GM21717 (cell line): Measurements from ENCODE around the gene ACAA2.

ENCODE experiments used
- ATAC-seq: cut with Tn5 transposase; IDR thresholded peaks from one replicate; pipeline ENCODE4 v1.9.1; 2021; ENCODE audit warnings: mild to moderate bottlenecking, moderate library complexity; ENCODE audit not compliant: unreplicated experiment

ACAA2 gene

GRCh38 chr18:49744376-49745008 lies 68.8 kb downstream of the ACAA2 start:
- no peak for ATAC-seq

GRCh38 chr18:49743117-49743567 lies 70.2 kb downstream of the ACAA2 start:
- ATAC-seq: no peak

DNA sequence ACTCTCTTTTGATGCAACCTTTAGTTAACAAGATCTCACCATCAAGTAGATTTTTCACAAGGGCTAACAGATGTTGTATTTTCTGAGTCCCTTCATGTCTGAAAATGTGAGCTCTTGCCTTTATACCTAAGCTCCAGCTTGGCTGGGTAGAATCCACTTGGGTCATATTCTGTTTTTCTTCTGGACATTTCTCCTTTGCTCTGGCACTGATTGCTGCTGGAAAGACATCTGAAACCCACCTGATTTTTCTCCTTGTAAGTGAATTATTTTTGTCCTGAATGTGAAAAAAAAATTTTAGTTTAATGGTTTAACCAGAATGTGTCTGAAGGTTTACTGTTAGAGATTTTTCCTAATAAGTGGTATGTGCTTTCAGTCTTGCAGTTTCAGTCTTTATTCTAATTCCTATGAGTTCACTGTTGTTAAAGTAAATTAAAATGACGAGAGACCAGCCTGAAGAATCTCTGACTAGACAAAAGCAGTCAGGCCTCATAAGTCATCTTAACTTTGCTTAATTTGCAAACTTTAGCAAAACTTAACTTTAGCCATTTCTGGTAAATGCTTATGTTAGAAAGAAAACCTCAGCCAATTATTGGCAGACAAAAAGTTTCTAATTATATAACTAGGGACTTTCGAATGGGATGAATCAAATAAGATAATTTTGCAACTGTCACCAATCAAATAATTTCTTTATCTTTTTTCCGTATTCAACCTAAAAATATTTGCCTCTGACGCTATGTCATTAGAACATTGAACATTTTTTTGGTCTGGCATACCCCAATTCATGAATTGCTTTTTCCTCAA lies 70.8 kb downstream of the ACAA2 start:
- no peak for ATAC-seq

DNA sequence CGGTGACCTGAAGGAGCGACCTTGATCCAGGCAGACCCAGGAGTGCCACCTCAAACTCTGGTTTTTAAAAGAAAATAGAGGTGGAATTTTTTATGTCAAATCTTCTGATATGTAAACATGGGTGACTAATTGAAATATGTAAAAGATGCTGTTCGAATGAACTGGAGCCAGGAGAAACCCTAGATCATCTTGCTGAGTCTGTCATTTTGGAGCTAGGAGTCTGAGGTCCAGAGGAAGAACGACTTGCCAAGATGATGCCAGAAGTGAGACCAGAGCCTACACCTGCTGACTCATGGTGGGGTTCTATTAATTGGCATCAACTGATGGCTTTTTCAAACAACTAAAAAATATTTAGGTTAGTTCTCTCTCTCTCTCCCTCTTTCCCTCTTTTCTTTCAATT lies 74.1 kb downstream of the ACAA2 start:
- ATAC-seq: no peak

DNA sequence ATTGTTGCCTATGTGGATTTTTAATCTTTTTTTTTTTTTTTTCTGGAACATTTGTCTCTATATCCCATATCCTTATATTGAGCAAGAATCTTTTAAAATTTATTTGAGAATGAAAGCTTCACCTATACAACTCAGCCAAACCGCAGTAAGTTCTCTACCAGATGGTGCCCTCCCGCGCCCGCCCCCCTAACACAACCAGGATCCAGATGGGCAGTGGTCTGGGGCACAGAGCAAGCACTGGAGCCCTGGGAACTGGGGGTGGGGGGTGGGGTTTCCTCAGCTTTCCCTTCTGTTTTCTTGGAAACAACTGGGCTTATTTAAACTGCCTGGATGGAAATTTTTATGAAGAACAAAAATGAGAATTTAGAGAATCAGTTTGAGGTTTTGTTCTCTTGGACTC lies 74.6 kb downstream of the ACAA2 start:
- ATAC-seq: no peak

DNA sequence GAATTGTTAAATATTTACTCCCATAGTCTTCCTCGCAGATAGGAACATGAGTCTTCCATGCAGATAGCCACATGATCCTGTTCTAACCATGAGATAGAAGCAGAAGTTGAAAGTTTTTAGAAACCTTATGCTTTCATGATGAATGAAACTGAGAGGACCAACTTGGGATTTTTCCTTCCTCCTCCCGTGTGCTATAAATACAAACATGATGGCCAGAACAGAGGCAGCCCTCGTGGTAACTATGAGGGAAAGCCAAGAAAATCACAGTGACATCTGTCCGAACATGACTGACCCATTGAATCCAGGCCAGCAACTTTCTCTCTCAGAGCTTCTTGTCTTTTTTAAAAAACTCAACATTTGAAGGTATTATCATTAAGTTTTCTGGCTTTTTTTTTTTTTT lies 78.5 kb downstream of the ACAA2 start:
- ATAC-seq: no peak

- ATAC-seq: no peak
These were observed 79.3 kb downstream of the ACAA2 start for GRCh38 chr18:49733896-49734585.

DNA sequence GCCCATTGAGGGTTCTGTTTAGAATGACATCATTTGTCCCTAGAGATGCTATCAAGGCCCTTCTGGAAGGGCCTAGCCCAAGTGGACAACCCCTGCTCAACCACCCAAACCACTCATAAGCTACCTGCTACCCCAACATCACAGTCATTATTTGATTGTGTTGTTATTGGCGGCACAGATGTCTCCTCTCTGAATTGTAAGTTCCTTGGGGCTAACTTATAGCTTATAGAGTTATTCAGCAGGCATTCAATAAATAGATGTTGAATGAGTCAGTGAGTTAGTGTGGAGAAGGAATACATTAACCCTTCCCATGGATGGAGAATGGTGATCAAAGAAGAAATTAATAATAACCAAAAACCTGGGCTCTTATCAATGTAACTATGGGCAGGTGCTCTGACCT lies 80.0 kb downstream of the ACAA2 start:
- no peak for ATAC-seq
